Hepatocyte (in vitro differentiated cells): ENCODE data around the gene VMP1.

Experiments
- CTCF ChIP-seq: fragments of 200-600 bp; sonication (generic); IDR thresholded peaks from 2 replicates; pipeline ENCODE4 v1.5.1; 2016; ENCODE audit warnings: antibody characterized with exemption, mild to moderate bottlenecking; ENCODE audit not compliant: poor library complexity
- EZH2 ChIP-seq: fragments of 200-600 bp; sonication (generic); IDR thresholded peaks from 2 replicates; pipeline ENCODE4 v1.6.1; 2016; ENCODE audit warnings: antibody characterized with exemption, mild to moderate bottlenecking, borderline replicate concordance
- EZH2phosphoT487 ChIP-seq: fragments of 200-600 bp; sonication (generic); IDR thresholded peaks from one replicate; pipeline ENCODE4 v1.6.1; 2018; ENCODE audit warnings: antibody characterized with exemption, mild to moderate bottlenecking, low read depth, moderate library complexity; ENCODE audit not compliant: unreplicated experiment, severe bottlenecking

GRCh38 chr17:59737324-59737723, 29.9 kb downstream of the VMP1 start:
- TF ChIP-seq CTCF (no peak), EZH2 (no peak), EZH2phosphoT487 (no peak)
